HCT116 (cell line): ENCODE results near the gene PCDHGC5. TPM values are rescaled to one million over a fixed set of nuclear protein-coding genes. Genes with fewer than 3 reads are reported as not detected.

ENCODE experiments used
- ATAC-seq: fragments of 200-7000 bp; cut with Tn5 transposase; 2 replicates; pipeline ENCODE4 v1.9.1; 2020; ENCODE audit warnings: mild to moderate bottlenecking, moderate library complexity
- BruUV-seq: library from RNA; stranded (reverse); fragments of 400-500 nt; replicated peaks from 2 replicates; lab custom pipeline; 2021; lab: Mats Ljungman, UMichigan
- CTCF ChIA-PET: fragments of 300-600 bp; sonication (Branson Sonifier 250); formaldehyde crosslinking; loops from one replicate; lab custom pipeline; 2021; ENCODE audit warnings: antibody characterized with exemption; lab: Charles Lee
- POLR2A ChIA-PET: fragments of 300-600, 350-600 bp; sonication (Branson Sonifier 250); formaldehyde crosslinking; loops from one replicate; lab custom pipeline; 2021; ENCODE audit warnings: antibody characterized with exemption; lab: Charles Lee
- RAD21 ChIA-PET, 2 experiments: fragments of 300-600 bp; sonication (Branson Sonifier 250); formaldehyde crosslinking; loops; one replicate each; lab custom pipeline; 2023; ENCODE audit warnings: low total read pairs in 2 of 2; ENCODE audit not compliant: uncharacterized antibody in 2 of 2, unreplicated experiment in 2 of 2, low non-redundant PET in 1 of 2; lab: Charles Lee
- DNase-seq: peaks from one replicate; pipeline ENCODE4 v3.0.0-alpha.2; 2010; ENCODE audit warnings: low read depth, low spot score
- H2AFZ ChIP-seq: fragments of 200-600 bp; shearing (Covaris generic), sonication (generic); 2 replicates; pipeline ENCODE4 v1.6.1; 2017; ENCODE audit warnings: low read depth, mixed run types, mixed read lengths, antibody characterized with exemption, low read length; ENCODE audit not compliant: poor library complexity, severe bottlenecking
- H3K27ac ChIP-seq: 2 replicates; pipeline ENCODE4 v1.5.1; 2012; ENCODE audit warnings: low read depth, low read length
- H3K27me3 ChIP-seq: fragments of 200-600 bp; sonication (generic); 2 replicates; pipeline ENCODE4 v1.6.1; 2016; ENCODE audit warnings: mixed run types, low read length, mixed read lengths; ENCODE audit not compliant: insufficient read depth
- H3K36me3 ChIP-seq, 2 experiments: fragments of 200-500 bp in 1 of 2; fragments of 200-600 bp in 1 of 2; sonication (Bioruptor generic) in 1 of 2; sonication (generic) in 1 of 2; 2 replicates each; pipeline versions ENCODE4 v1.5.1 to v1.6.1; 2014 to 2016; ENCODE audit warnings: low read length in 2 of 2, inconsistent platforms in 1 of 2, mixed read lengths in 1 of 2, mixed run types in 1 of 2; ENCODE audit not compliant: insufficient read depth in 2 of 2, control insufficient read depth in 1 of 2
- H3K4me1 ChIP-seq, 2 experiments: fragments of 200-600 bp in 1 of 2; sonication (generic) in 1 of 2; 2 replicates each; pipeline versions ENCODE4 v1.5.1 to v1.6.1; 2012 to 2017; ENCODE audit warnings: low read length in 2 of 2, inconsistent platforms in 1 of 2, mild to moderate bottlenecking in 1 of 2, mixed read lengths in 1 of 2, mixed run types in 1 of 2, moderate library complexity in 1 of 2; ENCODE audit not compliant: insufficient read depth in 2 of 2, control insufficient read depth in 1 of 2
- H3K4me2 ChIP-seq: fragments of 200-600 bp; sonication (generic); 2 replicates; pipeline ENCODE4 v1.6.1; 2017; ENCODE audit warnings: mixed run types, low read length, mixed read lengths
- H3K4me3 ChIP-seq, 2 experiments: fragments of 200-600 bp in 1 of 2; sonication (generic) in 1 of 2; replicated peaks in 1 of 2; 2 replicates each; pipeline ENCODE4 v1.5.1; 2011 to 2016; ENCODE audit warnings: low read length in 2 of 2, control low read depth in 1 of 2, low read depth in 1 of 2, mild to moderate bottlenecking in 1 of 2, mixed read lengths in 1 of 2, mixed run types in 1 of 2
- H3K79me2 ChIP-seq: fragments of 200-600 bp; sonication (generic); 2 replicates; pipeline ENCODE4 v1.6.1; 2017; ENCODE audit warnings: mild to moderate bottlenecking, mixed run types, low read length, moderate library complexity, mixed read lengths; ENCODE audit not compliant: insufficient read depth
- H3K9ac ChIP-seq: fragments of 200-600 bp; sonication (generic); 2 replicates; pipeline ENCODE4 v1.6.1; 2016; ENCODE audit warnings: low read length, mixed read lengths
- H3K9me2 ChIP-seq: fragments of 200-600 bp; sonication (generic), shearing (Covaris generic); 2 replicates; pipeline ENCODE4 v1.6.1; 2017; ENCODE audit warnings: mixed run types, mild to moderate bottlenecking, moderate library complexity; ENCODE audit not compliant: insufficient read depth
- H3K9me3 ChIP-seq, 2 experiments: fragments of 200-500 bp in 1 of 2; fragments of 200-600 bp in 1 of 2; sonication (Bioruptor generic) in 1 of 2; sonication (generic) in 1 of 2; 2 replicates each; pipeline ENCODE4 v1.6.1; 2014 to 2017; ENCODE audit warnings: low read length in 2 of 2, mixed read lengths in 2 of 2, inconsistent platforms in 1 of 2, low read depth in 1 of 2, mild to moderate bottlenecking in 1 of 2, mixed run types in 1 of 2, moderate library complexity in 1 of 2; ENCODE audit not compliant: control insufficient read depth in 1 of 2, insufficient read depth in 1 of 2
- H4K20me1 ChIP-seq: fragments of 200-600 bp; sonication (generic), shearing (Covaris generic); 2 replicates; pipeline ENCODE4 v1.6.1; 2017; ENCODE audit warnings: mixed run types, mild to moderate bottlenecking, moderate library complexity; ENCODE audit not compliant: insufficient read depth
- CBX3 ChIP-seq: IDR thresholded peaks from 2 replicates; pipeline ENCODE4 v1.6.1; 2012; ENCODE audit warnings: low read depth
- EGR1 ChIP-seq: IDR thresholded peaks from 2 replicates; pipeline ENCODE4 v1.6.1; 2012; ENCODE audit warnings: low read depth
- ELF1 ChIP-seq: IDR thresholded peaks from 2 replicates; pipeline ENCODE4 v1.6.1; 2012; ENCODE audit warnings: low read depth, borderline replicate concordance
- EZH2 ChIP-seq: fragments of 200-600 bp; sonication (generic); IDR thresholded peaks from 2 replicates; pipeline ENCODE4 v1.6.1; 2017; ENCODE audit warnings: antibody characterized with exemption, mixed run types
- EZH2phosphoT487 ChIP-seq: fragments of 200-600 bp; IDR thresholded peaks from 2 replicates; pipeline ENCODE4 v1.6.1; 2018; ENCODE audit warnings: antibody characterized with exemption, borderline replicate concordance
- JUND ChIP-seq: IDR thresholded peaks from 2 replicates; pipeline ENCODE4 v1.6.1; 2012
- MAX ChIP-seq: IDR thresholded peaks from 2 replicates; pipeline ENCODE4 v1.6.1; 2012
- POLR2A ChIP-seq: IDR thresholded peaks from 2 replicates; pipeline ENCODE4 v1.7.0; 2011; ENCODE audit warnings: borderline replicate concordance; ENCODE audit not compliant: insufficient read depth, insufficient read length; ENCODE audit errors: extremely low read depth
- SIN3A ChIP-seq: IDR thresholded peaks from 2 replicates; pipeline ENCODE4 v1.6.1; 2012; ENCODE audit warnings: low read depth
- SP1 ChIP-seq: IDR thresholded peaks from 2 replicates; pipeline ENCODE4 v1.6.1; 2012; ENCODE audit warnings: low read depth
- SRF ChIP-seq: IDR thresholded peaks from 2 replicates; pipeline ENCODE4 v1.6.1; 2012; ENCODE audit warnings: low read depth
- YY1 ChIP-seq: IDR thresholded peaks from 2 replicates; pipeline ENCODE4 v1.6.1; 2011; ENCODE audit warnings: low read length, low read depth, moderate library complexity, mild to moderate bottlenecking; ENCODE audit not compliant: insufficient replicate concordance; ENCODE audit errors: extremely low read depth
- ZBTB33 ChIP-seq: IDR thresholded peaks from 2 replicates; pipeline ENCODE4 v1.6.1; 2011; ENCODE audit warnings: mild to moderate bottlenecking, low read length, moderate library complexity; ENCODE audit not compliant: insufficient replicate concordance; ENCODE audit errors: extremely low read depth
- ZFX ChIP-seq: fragments of 450-650 bp; IDR thresholded peaks from 2 replicates; pipeline ENCODE4 v1.6.1; 2017
- intact Hi-C: fragments of 100-400 bp; cut with micrococcal nuclease; formaldehyde crosslinking; loops from 2 replicates; pipeline ENCODE4 v1.10.0; 2022
- total RNA-seq: library from RNA; stranded (reverse); gene quantifications from one replicate; pipeline ENCODE4 v1.2.1, GENCODE V29; 2021; ENCODE audit not compliant: unreplicated experiment

Gene PCDHGC5
- total RNA-seq, 1 experiment from 2014 or later = not detected

- CTCF ChIA-PET = no interaction called here
- DNase-seq = no peak
- RAD21 ChIA-PET = no interaction called here
- Histone ChIP-seq H3K27ac (no peak overlapping the region), H3K36me3 (peaks cover 6 to 44% of the 10 kb centered on the region in 2 experiments; a peak in 2 of 4 replicates), H3K4me3 (no peak overlapping the region), H3K27me3 (no peaks in the 10 kb centered on the region), H4K20me1 (no peaks in the 10 kb centered on the region), H3K9me3 (no peaks in the 10 kb centered on the region), H3K79me2 (peaks cover 9% of the 10 kb centered on the region; the same call in 1 of the 2 replicates), H3K9me2 (no peaks in the 10 kb centered on the region), H2AFZ (no peak overlapping the region)
- intact Hi-C loops = loop anchor here (5.0 kb wide), 1 partner anchor 791 kb away; no protein-coding TSS in a partner anchor
- ATAC-seq = no peak
- TF ChIP-seq YY1 = no peak
- TF ChIP-seq EZH2 = no peak
- no peak for TF ChIP-seq JUND
- no peak for TF ChIP-seq ELF1
- no peak for TF ChIP-seq CBX3
- TF ChIP-seq ZFX = no peak
- TF ChIP-seq SP1 = no peak
- TF ChIP-seq ZBTB33 = no peak
- TF ChIP-seq SRF = no peak
- no peak for TF ChIP-seq EZH2phosphoT487
- TF ChIP-seq POLR2A = no peak
- no peak for TF ChIP-seq SIN3A
- no peak for TF ChIP-seq EGR1
- TF ChIP-seq MAX = no peak
- TF ChIP-seq, all 23 proteins: peak for 0
- POLR2A ChIA-PET = no interaction called here
- BruUV-seq = no TSS peak
- Histone ChIP-seq H3K9ac (no peak overlapping the region), H3K4me1 (peaks cover 36 to 61% of the 10 kb centered on the region in 2 experiments), H3K4me2 (no peak overlapping the region)
Measured at GRCh38 chr5:141518618-141519015, 29.7 kb downstream of the PCDHGC5 start.
